Measurements from ENCODE around the gene JPT2. TPM values are rescaled to one million over a fixed set of nuclear protein-coding genes. Genes with fewer than 3 reads are reported as not detected.

The JPT2 gene
- total RNA-seq, 1 donor from 2014 or later, result 108 TPM

DNA sequence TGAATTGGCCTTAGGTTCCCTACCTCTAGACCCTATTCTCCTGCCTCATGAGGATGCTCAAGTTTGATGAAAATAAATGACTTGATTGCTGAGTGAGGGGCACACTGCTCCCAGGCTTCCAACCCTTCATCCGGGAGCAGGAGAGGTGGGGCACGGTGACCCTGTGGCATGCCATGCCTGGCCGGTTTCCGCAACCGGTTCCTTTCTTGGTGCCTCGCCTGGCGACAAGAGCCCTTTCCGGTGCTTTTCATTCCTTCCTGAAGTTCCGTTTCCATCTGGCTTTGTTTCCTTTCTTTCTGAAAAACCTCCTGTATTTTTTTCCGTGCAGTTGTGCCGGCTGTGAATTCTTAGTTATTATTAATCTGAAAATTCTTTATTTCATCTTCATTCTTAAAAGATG lies 38.2 kb upstream of the JPT2 start:
- Histone ChIP-seq H3K4me3 (ENCODE audit: low read depth, low read length) (no peak overlapping the region), H3K36me3 (ENCODE audit: control insufficient read depth, insufficient read depth, low read length) (peaks cover 5% of the 10 kb centered on the region), H3K27me3 (ENCODE audit: control insufficient read depth, insufficient read depth, low read length) (no peaks in the 10 kb centered on the region)
- DNase-seq (ENCODE audit: low read depth), result no peak
- TF ChIP-seq, protein P1, sequence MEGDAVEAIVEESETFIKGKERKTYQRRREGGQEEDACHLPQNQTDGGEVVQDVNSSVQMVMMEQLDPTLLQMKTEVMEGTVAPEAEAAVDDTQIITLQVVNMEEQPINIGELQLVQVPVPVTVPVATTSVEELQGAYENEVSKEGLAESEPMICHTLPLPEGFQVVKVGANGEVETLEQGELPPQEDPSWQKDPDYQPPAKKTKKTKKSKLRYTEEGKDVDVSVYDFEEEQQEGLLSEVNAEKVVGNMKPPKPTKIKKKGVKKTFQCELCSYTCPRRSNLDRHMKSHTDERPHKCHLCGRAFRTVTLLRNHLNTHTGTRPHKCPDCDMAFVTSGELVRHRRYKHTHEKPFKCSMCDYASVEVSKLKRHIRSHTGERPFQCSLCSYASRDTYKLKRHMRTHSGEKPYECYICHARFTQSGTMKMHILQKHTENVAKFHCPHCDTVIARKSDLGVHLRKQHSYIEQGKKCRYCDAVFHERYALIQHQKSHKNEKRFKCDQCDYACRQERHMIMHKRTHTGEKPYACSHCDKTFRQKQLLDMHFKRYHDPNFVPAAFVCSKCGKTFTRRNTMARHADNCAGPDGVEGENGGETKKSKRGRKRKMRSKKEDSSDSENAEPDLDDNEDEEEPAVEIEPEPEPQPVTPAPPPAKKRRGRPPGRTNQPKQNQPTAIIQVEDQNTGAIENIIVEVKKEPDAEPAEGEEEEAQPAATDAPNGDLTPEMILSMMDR (IDR thresholded peaks at IDR 0.05; ENCODE audit: insufficient read depth, low read length, poor library complexity, severe bottlenecking), result no peak

DNA sequence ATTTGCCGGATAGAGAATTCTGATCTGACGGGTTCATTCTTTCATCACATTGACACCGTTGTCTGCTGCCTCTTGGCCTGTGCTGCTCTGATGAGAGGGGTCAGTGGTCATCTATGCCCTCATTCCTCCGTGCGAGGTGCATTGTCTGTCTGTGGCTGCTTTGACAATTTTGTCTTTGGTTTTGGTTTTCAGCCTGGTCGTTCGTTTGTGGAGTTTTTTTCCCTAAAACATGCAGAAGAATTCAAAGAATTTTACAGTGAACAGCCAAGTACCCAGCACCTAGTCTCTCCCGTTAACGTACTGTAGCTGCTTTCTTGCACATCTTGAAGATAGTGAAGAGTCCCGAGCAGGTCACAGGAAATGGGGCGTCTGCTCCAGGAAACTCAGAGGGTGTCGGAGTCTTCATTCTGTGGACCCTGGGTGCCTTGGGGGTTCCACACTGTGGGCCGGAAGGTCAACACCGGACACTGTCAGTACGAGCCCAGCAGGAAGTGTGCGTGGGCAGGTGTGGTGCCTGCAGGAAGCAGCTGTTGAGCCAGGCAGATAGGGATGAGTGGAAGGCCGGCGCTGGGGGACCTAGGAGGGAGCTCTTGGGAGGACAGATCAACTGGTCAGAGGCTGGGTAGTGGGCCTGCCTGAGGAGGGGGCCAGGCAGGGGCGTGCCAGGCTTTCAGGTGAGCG lies 37.7 kb upstream of the JPT2 start:
- no peak for DNase-seq (ENCODE audit: low read depth)
- Histone ChIP-seq H3K4me3 (ENCODE audit: low read depth, low read length) (no peak overlapping the region), H3K36me3 (ENCODE audit: control insufficient read depth, insufficient read depth, low read length) (peaks cover 5% of the 10 kb centered on the region), H3K27me3 (ENCODE audit: control insufficient read depth, insufficient read depth, low read length) (no peaks in the 10 kb centered on the region)
- TF ChIP-seq, protein P1 (IDR thresholded peaks at IDR 0.05; ENCODE audit: insufficient read depth, low read length, poor library complexity, severe bottlenecking), result no peak

DNA sequence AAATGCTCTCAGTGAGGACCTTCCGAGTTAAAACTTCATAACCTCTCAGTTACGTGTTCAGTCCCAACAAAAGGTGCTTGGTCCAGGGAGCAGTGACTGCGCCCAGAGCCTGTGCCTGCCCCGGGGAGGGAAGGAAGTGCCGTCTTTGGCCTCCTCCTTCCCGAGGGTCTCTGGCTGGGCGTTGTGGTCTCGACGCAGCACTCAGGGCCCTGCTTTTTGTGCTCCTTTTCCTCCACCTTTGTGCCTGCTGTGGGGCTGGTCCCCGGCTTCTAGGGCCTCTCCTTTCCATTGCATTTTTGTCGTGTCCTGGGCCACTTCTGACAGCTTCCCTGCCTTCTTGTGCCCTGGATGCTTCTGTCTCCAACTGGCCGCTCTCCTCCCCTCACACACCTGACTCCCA lies 36.8 kb upstream of the JPT2 start:
- TF ChIP-seq, protein P1 (IDR thresholded peaks at IDR 0.05; ENCODE audit: insufficient read depth, low read length, poor library complexity, severe bottlenecking), result no peak
- Histone ChIP-seq H3K36me3 (ENCODE audit: control insufficient read depth, insufficient read depth, low read length) (peaks cover 5% of the 10 kb centered on the region), H3K4me3 (ENCODE audit: low read depth, low read length) (no peak overlapping the region), H3K27me3 (ENCODE audit: control insufficient read depth, insufficient read depth, low read length) (no peaks in the 10 kb centered on the region)
- DNase-seq (ENCODE audit: low read depth), result no peak

DNA sequence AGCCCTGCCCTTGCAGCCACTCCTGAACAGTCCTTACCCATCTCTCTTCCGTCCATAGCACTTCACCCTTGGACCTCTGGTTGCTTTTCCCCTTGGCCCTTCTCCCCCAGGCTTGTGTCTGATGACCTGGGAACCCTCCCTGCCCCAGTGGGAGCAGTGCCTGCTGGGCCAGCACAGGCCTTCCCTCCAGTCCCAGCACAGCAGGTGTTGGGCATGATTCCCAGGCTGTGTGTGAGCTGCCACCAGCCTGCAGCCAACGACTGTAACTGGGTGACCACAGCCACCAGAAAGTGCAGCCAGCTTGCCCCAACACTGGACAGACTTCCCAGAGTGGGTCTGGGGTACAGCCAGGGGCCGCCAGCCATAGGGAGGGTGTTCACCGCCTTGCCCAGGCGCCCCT lies 35.9 kb upstream of the JPT2 start:
- H3K27me3 ChIP-seq (ENCODE audit: control insufficient read depth, insufficient read depth, low read length), result no peaks in the 10 kb centered on the region
- H3K36me3 ChIP-seq (ENCODE audit: control insufficient read depth, insufficient read depth, low read length), result peaks cover 5% of the 10 kb centered on the region
- TF ChIP-seq, protein P1 (IDR thresholded peaks at IDR 0.05; ENCODE audit: insufficient read depth, low read length, poor library complexity, severe bottlenecking), result no peak
- DNase-seq (ENCODE audit: low read depth), result no peak
- H3K4me3 ChIP-seq (ENCODE audit: low read depth, low read length), result no peak overlapping the region

DNA sequence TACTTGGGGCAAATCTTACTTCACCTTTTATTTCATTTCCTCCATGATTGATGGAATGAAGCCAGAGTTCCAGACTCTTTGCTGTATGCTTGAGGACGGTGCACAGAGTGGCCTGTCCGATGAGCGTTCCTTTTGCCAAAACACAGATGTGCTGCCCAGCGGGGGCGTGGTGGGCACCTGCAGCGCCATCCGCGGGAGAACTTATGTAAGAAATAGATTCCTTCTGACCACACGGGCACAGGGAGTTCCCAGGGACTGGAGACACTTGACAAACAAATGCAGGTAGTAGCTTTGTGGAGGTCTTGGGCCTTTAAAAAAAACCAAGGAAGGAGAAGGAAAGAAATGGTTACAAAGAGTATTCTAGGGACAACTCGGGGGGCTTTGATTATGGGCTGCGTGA lies 35.3 kb upstream of the JPT2 start:
- no peaks in the 10 kb centered on the region for H3K27me3 ChIP-seq (ENCODE audit: control insufficient read depth, insufficient read depth, low read length)
- TF ChIP-seq, protein P1 (IDR thresholded peaks at IDR 0.05; ENCODE audit: insufficient read depth, low read length, poor library complexity, severe bottlenecking), result no peak
- peaks cover 5% of the 10 kb centered on the region for H3K36me3 ChIP-seq (ENCODE audit: control insufficient read depth, insufficient read depth, low read length)
- H3K4me3 ChIP-seq (ENCODE audit: low read depth, low read length), result no peak overlapping the region
- DNase-seq (ENCODE audit: low read depth), result no peak

DNA sequence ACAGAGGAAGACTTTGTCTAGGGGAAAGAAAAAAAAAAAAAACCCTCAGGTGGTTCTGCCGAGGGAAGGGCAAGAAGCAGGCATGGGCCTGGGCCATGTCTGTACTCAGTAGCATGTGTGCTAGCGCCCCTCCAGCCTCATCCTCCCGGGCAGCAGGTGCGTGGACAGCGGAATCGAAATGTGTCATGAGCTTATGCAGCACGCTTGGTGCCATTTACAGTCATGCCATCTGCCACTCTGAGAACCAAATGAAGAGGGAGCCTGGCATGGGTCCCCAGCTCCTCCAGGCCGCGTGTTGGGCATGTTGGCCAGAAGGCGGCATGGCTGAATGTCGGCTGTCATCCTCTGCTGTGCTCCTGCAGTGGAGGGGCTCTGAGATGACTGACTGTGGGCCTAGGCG lies 34.6 kb upstream of the JPT2 start:
- Histone ChIP-seq H3K4me3 (ENCODE audit: low read depth, low read length) (no peak overlapping the region), H3K27me3 (ENCODE audit: control insufficient read depth, insufficient read depth, low read length) (no peaks in the 10 kb centered on the region), H3K36me3 (ENCODE audit: control insufficient read depth, insufficient read depth, low read length) (peaks cover 5% of the 10 kb centered on the region)
- no peak for DNase-seq (ENCODE audit: low read depth)
- TF ChIP-seq, protein P1 (IDR thresholded peaks at IDR 0.05; ENCODE audit: insufficient read depth, low read length, poor library complexity, severe bottlenecking), result no peak
